Measurements from ENCODE around the gene DCD.

DCD gene

GRCh38 chr12:54689984-54690383, 41.8 kb upstream of the DCD start:
- Histone ChIP-seq H3K27me3 (ENCODE audit: insufficient read depth, poor library complexity, severe bottlenecking) (peaks cover 7% of the 10 kb centered on the region), H3K4me3 (replicated peaks; ENCODE audit: insufficient read depth, low read length) (no peak overlapping the region), H3K27ac (replicated peaks) (no peak overlapping the region)
- no peak for DNase-seq (ENCODE audit: low read depth in 1 of 2, low spot score in 1 of 2)
- TF ChIP-seq POLR2AphosphoS5 (IDR thresholded peaks at IDR 0.05; ENCODE audit: low read depth), result no peak
- TF ChIP-seq, protein P1, sequence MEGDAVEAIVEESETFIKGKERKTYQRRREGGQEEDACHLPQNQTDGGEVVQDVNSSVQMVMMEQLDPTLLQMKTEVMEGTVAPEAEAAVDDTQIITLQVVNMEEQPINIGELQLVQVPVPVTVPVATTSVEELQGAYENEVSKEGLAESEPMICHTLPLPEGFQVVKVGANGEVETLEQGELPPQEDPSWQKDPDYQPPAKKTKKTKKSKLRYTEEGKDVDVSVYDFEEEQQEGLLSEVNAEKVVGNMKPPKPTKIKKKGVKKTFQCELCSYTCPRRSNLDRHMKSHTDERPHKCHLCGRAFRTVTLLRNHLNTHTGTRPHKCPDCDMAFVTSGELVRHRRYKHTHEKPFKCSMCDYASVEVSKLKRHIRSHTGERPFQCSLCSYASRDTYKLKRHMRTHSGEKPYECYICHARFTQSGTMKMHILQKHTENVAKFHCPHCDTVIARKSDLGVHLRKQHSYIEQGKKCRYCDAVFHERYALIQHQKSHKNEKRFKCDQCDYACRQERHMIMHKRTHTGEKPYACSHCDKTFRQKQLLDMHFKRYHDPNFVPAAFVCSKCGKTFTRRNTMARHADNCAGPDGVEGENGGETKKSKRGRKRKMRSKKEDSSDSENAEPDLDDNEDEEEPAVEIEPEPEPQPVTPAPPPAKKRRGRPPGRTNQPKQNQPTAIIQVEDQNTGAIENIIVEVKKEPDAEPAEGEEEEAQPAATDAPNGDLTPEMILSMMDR (IDR thresholded peaks at IDR 0.05; ENCODE audit: insufficient read depth, low read length), result peak; percentile 8

DNA sequence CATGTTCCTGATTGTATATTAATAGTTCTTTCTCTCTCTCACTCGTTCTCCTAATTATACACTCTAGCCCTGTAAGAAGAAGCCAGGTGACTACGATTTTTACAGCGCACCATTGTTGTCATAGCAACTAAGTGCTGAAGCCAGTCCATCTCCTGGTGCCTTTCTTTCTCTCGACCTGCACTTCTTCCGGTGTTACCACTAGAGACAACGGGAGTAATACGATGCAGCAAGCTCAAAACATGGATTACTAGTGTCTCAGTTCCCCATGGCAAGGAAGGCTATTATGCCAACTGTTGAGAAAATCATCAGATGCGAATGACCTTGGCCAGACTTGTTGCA, 40.8 kb upstream of the DCD start:
- peaks cover 9% of the 10 kb centered on the region for H3K27me3 ChIP-seq (ENCODE audit: insufficient read depth, poor library complexity, severe bottlenecking)
- no peak overlapping the region for H3K27ac ChIP-seq (replicated peaks)
- TF ChIP-seq REST (IDR thresholded peaks at IDR 0.05; ENCODE audit: insufficient replicate concordance, low read depth), result no peak
- no peak for TF ChIP-seq POLR2AphosphoS5 (IDR thresholded peaks at IDR 0.05; ENCODE audit: low read depth)
- TF ChIP-seq SPI1 (IDR thresholded peaks at IDR 0.05; ENCODE audit: borderline replicate concordance, low read depth), result no peak
- no peak for TF ChIP-seq GABPA (IDR thresholded peaks at IDR 0.05; ENCODE audit: low read depth)
- TF ChIP-seq, protein P1 (IDR thresholded peaks at IDR 0.05; ENCODE audit: insufficient read depth, low read length), result no peak
- H3K4me3 ChIP-seq (replicated peaks; ENCODE audit: insufficient read depth, low read length), result no peak overlapping the region
- no peak for DNase-seq (ENCODE audit: low read depth in 1 of 2, low spot score in 1 of 2)

DNA sequence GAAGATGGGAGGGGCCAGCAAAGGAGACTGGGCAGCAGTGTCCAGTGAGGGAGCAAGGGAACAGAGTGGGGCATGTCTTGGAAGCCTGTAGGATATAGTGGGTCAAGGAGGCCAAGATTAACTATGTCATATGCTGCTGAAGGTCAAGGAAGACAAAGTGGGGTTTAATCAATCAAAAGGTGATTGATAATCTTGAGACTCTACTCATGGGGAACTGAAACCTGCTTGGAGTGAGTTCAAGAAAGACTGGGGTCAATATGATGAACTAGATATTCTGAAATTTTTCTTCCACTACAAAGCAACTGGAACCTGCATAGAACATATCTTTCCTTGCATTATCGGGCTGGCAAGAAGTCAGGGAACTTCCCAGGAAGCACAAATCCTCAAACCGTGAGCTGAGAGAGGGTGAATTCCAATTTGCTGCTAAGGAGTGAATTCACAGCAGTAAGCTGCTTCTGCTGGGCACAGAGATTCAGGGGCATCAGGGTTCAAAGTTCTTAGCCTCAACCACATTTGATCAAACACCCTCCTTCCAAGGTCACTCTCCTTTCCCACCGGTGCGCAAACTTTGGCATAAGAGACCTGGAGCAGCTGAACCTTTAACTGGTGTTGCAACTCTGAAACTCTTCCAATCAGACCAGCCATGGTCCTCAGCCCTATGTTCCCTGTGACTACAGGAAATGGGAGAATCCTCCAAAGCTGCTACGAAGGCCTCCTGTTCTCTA, 40.3 kb upstream of the DCD start:
- no peak overlapping the region for H3K4me3 ChIP-seq (replicated peaks; ENCODE audit: insufficient read depth, low read length)
- no peak overlapping the region for H3K27ac ChIP-seq (replicated peaks)
- H3K27me3 ChIP-seq (ENCODE audit: insufficient read depth, poor library complexity, severe bottlenecking), result peaks cover 6% of the 10 kb centered on the region
- TF ChIP-seq SPI1 (IDR thresholded peaks at IDR 0.05; ENCODE audit: borderline replicate concordance, low read depth) (no peak), REST (IDR thresholded peaks at IDR 0.05; ENCODE audit: insufficient replicate concordance, low read depth) (no peak), POLR2AphosphoS5 (IDR thresholded peaks at IDR 0.05; ENCODE audit: low read depth) (no peak), GABPA (IDR thresholded peaks at IDR 0.05; ENCODE audit: low read depth) (no peak)
- TF ChIP-seq, protein P1 (IDR thresholded peaks at IDR 0.05; ENCODE audit: insufficient read depth, low read length), result no peak
- DNase-seq (ENCODE audit: low read depth in 1 of 2, low spot score in 1 of 2), result no peak

All from HL-60 (cell line).